HepG2 (cell line): ENCODE measurements around the gene ESF1. TPM values are rescaled to one million over a fixed set of nuclear protein-coding genes. Genes with fewer than 3 reads are reported as not detected.

Experiments
- ATAC-seq: fragments of 200-7000 bp; cut with Tn5 transposase; 3 replicates; pipeline ENCODE4 v1.9.1; 2020; ENCODE audit warnings: mild to moderate bottlenecking, moderate library complexity
- BruUV-seq: library from RNA; stranded (reverse); fragments of 400-500 nt; replicated peaks from 2 replicates; lab custom pipeline; 2021; lab: Mats Ljungman, UMichigan
- CTCF ChIA-PET: fragments of 300-600 bp; formaldehyde crosslinking; extraction: SDS; loops from one replicate; lab custom pipeline; 2021; ENCODE audit warnings: low total read pairs, inconsistent platforms, low intra/inter-chr PET ratio; lab: Yijun Ruan, JAX
- POLR2A ChIA-PET: fragments of 350-600 bp; sonication (Branson Sonifier 250); formaldehyde crosslinking; loops from one replicate; lab custom pipeline; 2020; ENCODE audit warnings: antibody characterized with exemption, inconsistent platforms; lab: Yijun Ruan, JAX
- DNase-seq: peaks from one replicate; pipeline ENCODE4 v3.0.0-alpha.2; 2015; ENCODE audit warnings: low spot score
- FAIRE-seq: peaks from 3 replicates; lab custom pipeline; 2011; peaks lifted over from hg19 to GRCh38; lab: Jason Lieb, UNC
- H2AFZ ChIP-seq: one replicate; pipeline ENCODE4 v1.6.1; 2011; ENCODE audit warnings: low read length, inconsistent platforms
- H3K27ac ChIP-seq: fragments of 300-600 bp; 3 replicates; pipeline ENCODE4 v1.8.0; 2011; ENCODE audit warnings: mixed run types, mild to moderate bottlenecking, mixed read lengths, low read length, inconsistent platforms; ENCODE audit not compliant: insufficient read depth; ENCODE audit errors: extremely low read length
- H3K27me3 ChIP-seq, 2 experiments: fragments of 200-600 bp in 1 of 2; 2 replicates in 1 of 2; 3 replicates in 1 of 2; pipeline versions ENCODE4 v1.6.0 to v1.8.0; 2011; ENCODE audit warnings: low read length in 2 of 2, mild to moderate bottlenecking in 2 of 2, moderate library complexity in 2 of 2, inconsistent platforms in 1 of 2; ENCODE audit not compliant: insufficient read depth in 2 of 2, control insufficient read depth in 1 of 2
- H3K36me3 ChIP-seq, 2 experiments: fragments of 200-600 bp in 1 of 2; replicated peaks in 1 of 2; 2 replicates in 1 of 2; 3 replicates in 1 of 2; pipeline versions ENCODE4 v1.5.1 to v1.8.0; 2011; ENCODE audit warnings: low read length in 2 of 2, inconsistent platforms in 1 of 2; ENCODE audit not compliant: insufficient read depth in 2 of 2, control insufficient read depth in 1 of 2
- H3K4me1 ChIP-seq: 2 replicates; pipeline ENCODE4 v1.5.1; 2012; ENCODE audit warnings: low read length, inconsistent platforms; ENCODE audit not compliant: insufficient read depth
- H3K4me2 ChIP-seq: 2 replicates; pipeline ENCODE4 v1.6.0; 2011; ENCODE audit warnings: low read depth, low read length, inconsistent platforms
- H3K4me3 ChIP-seq, 3 experiments: fragments of 200-600 bp in 1 of 3; sonication (generic), shearing (Covaris generic) in 1 of 3; replicated peaks in 1 of 3; 2 replicates each; pipeline ENCODE4 v1.5.1; 2011 to 2016; ENCODE audit warnings: low read length in 3 of 3, inconsistent platforms in 2 of 3, low read depth in 2 of 3, mild to moderate bottlenecking in 2 of 3, control low read depth in 1 of 3, mixed read lengths in 1 of 3; ENCODE audit not compliant: insufficient read depth in 1 of 3
- H3K79me2 ChIP-seq: one replicate; pipeline ENCODE4 v1.6.1; 2011; ENCODE audit warnings: low read length, inconsistent platforms; ENCODE audit not compliant: insufficient read depth
- H3K9ac ChIP-seq: 2 replicates; pipeline ENCODE4 v1.6.0; 2011; ENCODE audit warnings: mild to moderate bottlenecking, low read depth, low read length, inconsistent platforms; ENCODE audit not compliant: insufficient read depth
- H3K9me3 ChIP-seq: 2 replicates; pipeline ENCODE4 v1.5.1; 2012; ENCODE audit warnings: mild to moderate bottlenecking, low read length
- H4K20me1 ChIP-seq: 2 replicates; pipeline ENCODE4 v1.6.0; 2011; ENCODE audit warnings: inconsistent platforms, mild to moderate bottlenecking, low read length, moderate library complexity; ENCODE audit not compliant: insufficient read depth
- CEBPG ChIP-seq: IDR thresholded peaks from 2 replicates; pipeline ENCODE4 v1.6.1; 2016
- EEA1 ChIP-seq: sonication (generic); formaldehyde crosslinking; IDR thresholded peaks from 2 replicates; pipeline ENCODE4 v1.5.1; 2020; ENCODE audit warnings: mild to moderate bottlenecking, missing genetic modification reagents, borderline replicate concordance
- PBX2 ChIP-seq: IDR thresholded peaks from 2 replicates; pipeline ENCODE4 v1.6.1; 2016; ENCODE audit warnings: control low read depth
- PRDM10 ChIP-seq: sonication (generic); formaldehyde crosslinking; IDR thresholded peaks from 2 replicates; pipeline ENCODE4 v1.4.0; 2020; ENCODE audit warnings: low read depth, missing genetic modification reagents
- ZNF446 ChIP-seq: sonication (generic); formaldehyde crosslinking; IDR thresholded peaks from 2 replicates; pipeline ENCODE4 v1.5.0; 2020; ENCODE audit warnings: mild to moderate bottlenecking, missing genetic modification reagents
- ZNF468 ChIP-seq: sonication (generic); formaldehyde crosslinking; IDR thresholded peaks from 2 replicates; pipeline ENCODE4 v1.8.0; 2022; ENCODE audit warnings: mild to moderate bottlenecking, moderate library complexity, missing genetic modification reagents
- ZNF841 ChIP-seq: sonication (generic); formaldehyde crosslinking; IDR thresholded peaks from 2 replicates; pipeline ENCODE4 v1.8.1; 2023; ENCODE audit warnings: missing genetic modification reagents, borderline replicate concordance
- WGBS: methylation state at CpG from one replicate; pipeline ENCODE4 v1.1.6; 2017; ENCODE audit warnings: low lambda C conversion rate; 5-methylcytosine and 5-hydroxymethylcytosine counted together
- in situ Hi-C: cut with HindIII; loops from 2 replicates; pipeline ENCODE4 v1.10.0; 2017; ENCODE audit warnings: low pct_unique_long_range_greater_than_20kb; ENCODE audit not compliant: extremely low pct_ligation_motif_present
- intact Hi-C: fragments of 100-400 bp; cut with micrococcal nuclease; formaldehyde crosslinking; loops from one replicate; pipeline ENCODE4 v1.10.0; 2022; ENCODE audit not compliant: unreplicated experiment
- polyA plus RNA-seq, 8 experiments: library from polyadenylated mRNA; depleted of rRNA in 3 of 8; stranded (reverse) in 7 of 8; unstranded in 1 of 8; fragments of >200 nt; fragmentation: Illumina TruSeq in 4 of 8; extraction: Trizol in 4 of 8; gene quantifications; 2 replicates each; pipeline versions ENCODE4 v1.2.1 to v1.2.3, GENCODE V29; 2011 to 2016; ENCODE audit warnings: low read depth in 4 of 8, missing spikeins in 1 of 8, mixed read lengths in 1 of 8; ENCODE audit not compliant: insufficient read depth in 1 of 8
- total RNA-seq, 5 experiments: library from RNA; depleted of rRNA; stranded (reverse); fragments of >200 nt; fragmentation: Illumina TruSeq; extraction: Trizol; gene quantifications; 2 replicates each; pipeline ENCODE4 v1.2.3, GENCODE V29; 2016; ENCODE audit warnings: low read depth in 1 of 5

Gene ESF1
- total and polyA plus RNA-seq, 2 of the 13 experiments (the other 11 are each of a cell fraction or from before 2014, with no cell fraction given) = 7.3 to 66.9 TPM

GRCh38 chr20:13672690-13673089 lies 112.0 kb downstream of the ESF1 start:
- Histone ChIP-seq H3K27ac (no peak overlapping the region), H3K27me3 (peaks cover 0 to 15% of the 10 kb centered on the region in 2 experiments; a peak in 1 of 5 replicates)
- 4% methylated on average over 3 of the region's 3 CpGs for WGBS

More at GRCh38 chr20:13672690-13673089, 112.0 kb downstream of the ESF1 start:
- CTCF ChIA-PET = no interaction called here
- TF ChIP-seq ZNF841 (CRISPR knock-in tag) (no peak), ZNF468 (CRISPR knock-in tag) (no peak), ZNF446 (CRISPR knock-in tag) (no peak), EEA1 (CRISPR knock-in tag) (no peak), PBX2 (CRISPR knock-in tag) (no peak), CEBPG (CRISPR knock-in tag) (no peak), PRDM10 (CRISPR knock-in tag) (no peak)
- intact Hi-C loops (no loop called here), in situ Hi-C loops (no loop called here)
- ATAC-seq (no peak), DNase-seq (no peak), FAIRE-seq (peak; percentile 23)
- Histone ChIP-seq H3K9ac (no peak overlapping the region), H3K9me3 (no peaks in the 10 kb centered on the region), H3K36me3 (no peaks in the 10 kb centered on the region), H4K20me1 (no peaks in the 10 kb centered on the region), H3K4me3 (no peak overlapping the region), H3K4me2 (no peak overlapping the region), H2AFZ (no peak overlapping the region), H3K79me2 (no peaks in the 10 kb centered on the region), H3K4me1 (no peaks in the 10 kb centered on the region)
- no TSS peak for BruUV-seq
- POLR2A ChIA-PET = no interaction called here
